ENCODE results near the gene SH3RF3.
"Not testable (repeated sequence)": the region's sequence is repeated elsewhere in the genome, so short reads cannot be mapped to it uniquely, and the experiment has no call there.

SH3RF3 gene

GRCh38 chr2:109204412-109204811 lies 75.4 kb downstream of the SH3RF3 start:
- no peak for DNase-seq

- no peak for DNase-seq
Measured at GRCh38 chr2:109205447-109205846, 76.4 kb downstream of the SH3RF3 start.

GRCh38 chr2:109206569-109207146 lies 77.7 kb downstream of the SH3RF3 start:
- no peak for DNase-seq

GRCh38 chr2:109207176-109207575 lies 78.2 kb downstream of the SH3RF3 start:
- DNase-seq, result no peak

- no peak for DNase-seq
Measured at GRCh38 chr2:109208071-109208950, 79.3 kb downstream of the SH3RF3 start.

GRCh38 chr2:109208951-109209335 lies 79.9 kb downstream of the SH3RF3 start:
- DNase-seq, result no peak

GRCh38 chr2:109209412-109209811 lies 80.4 kb downstream of the SH3RF3 start:
- DNase-seq, result no peak

GRCh38 chr2:109209941-109210340 lies 80.9 kb downstream of the SH3RF3 start:
- DNase-seq, result no peak

- DNase-seq, result no peak
Measured at GRCh38 chr2:109210431-109211200, 81.6 kb downstream of the SH3RF3 start.

- no peak for DNase-seq
Measured at GRCh38 chr2:109211315-109211714, 82.3 kb downstream of the SH3RF3 start.

GRCh38 chr2:109212836-109213563 lies 84.0 kb downstream of the SH3RF3 start:
- DNase-seq, result no peak

- DNase-seq, result no peak
Measured at GRCh38 chr2:109213646-109214433, 84.8 kb downstream of the SH3RF3 start.

- no peak for DNase-seq
Measured at GRCh38 chr2:109214651-109215371, 85.8 kb downstream of the SH3RF3 start.

- no peak for DNase-seq
Measured at GRCh38 chr2:109215866-109216265, 86.9 kb downstream of the SH3RF3 start.

GRCh38 chr2:109216332-109216731 lies 87.3 kb downstream of the SH3RF3 start:
- DNase-seq, result no peak

- no peak for DNase-seq
Measured at GRCh38 chr2:109217362-109218086, 88.5 kb downstream of the SH3RF3 start.

GRCh38 chr2:109218087-109218791 lies 89.2 kb downstream of the SH3RF3 start:
- DNase-seq, result no peak

- no peak for DNase-seq
Measured at GRCh38 chr2:109218792-109219126, 89.8 kb downstream of the SH3RF3 start.

- DNase-seq, result no peak
Measured at GRCh38 chr2:109220860-109221259, 91.9 kb downstream of the SH3RF3 start.

GRCh38 chr2:109221316-109221715 lies 92.3 kb downstream of the SH3RF3 start:
- DNase-seq, result not testable (repeated sequence)
